ENCODE measurements around the gene DPH5.

GRCh38 chr1:100941098-100941527, 84.5 kb downstream of the DPH5 start:
- TF ChIP-seq POLR2A (IDR thresholded peaks at IDR 0.05; ENCODE audit: low read depth) (no peak), CTCF (IDR thresholded peaks at IDR 0.05) (no peak), EP300 (IDR thresholded peaks at IDR 0.05) (no peak), POLR2AphosphoS5 (IDR thresholded peaks at IDR 0.05) (no peak)

Measured in esophagus muscularis mucosa (tissue), 4 donors.